ENCODE results near the gene CTBS.

The CTBS gene

DNA sequence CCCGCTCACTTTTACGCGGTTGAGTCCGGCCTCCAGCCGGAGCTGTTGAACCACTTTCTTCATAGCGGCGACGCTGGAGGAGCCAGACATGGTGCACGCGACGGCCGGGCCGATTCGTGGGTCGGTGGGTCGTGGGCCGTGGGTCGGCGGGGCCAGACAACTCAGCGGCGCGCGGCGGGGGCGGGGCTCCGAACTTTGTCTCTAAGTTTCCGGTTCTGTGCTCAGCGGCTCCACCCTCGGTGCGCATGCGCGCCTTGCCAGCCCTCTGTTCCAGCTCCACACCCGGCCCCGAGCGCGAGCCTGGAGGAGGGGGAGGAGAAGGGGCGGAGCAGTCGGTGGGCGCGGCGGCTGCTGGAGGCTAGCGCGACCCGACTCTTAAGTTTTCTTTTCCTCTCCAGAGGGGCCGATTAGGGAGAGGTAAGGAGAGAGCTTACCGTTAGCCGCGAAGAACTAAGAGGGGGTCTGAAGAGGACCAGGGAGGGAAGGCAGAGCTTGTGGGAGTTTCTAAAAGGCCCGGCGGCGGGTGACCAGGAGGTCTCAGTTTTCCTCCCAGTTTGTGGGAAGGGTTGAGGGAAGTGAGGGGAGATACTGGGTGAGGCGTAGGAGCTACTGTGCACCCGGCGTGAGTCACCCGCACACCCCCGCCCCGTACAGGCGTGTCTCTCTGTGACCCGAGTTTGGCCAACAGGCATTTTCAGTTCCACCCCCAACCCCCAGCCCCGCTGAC is 68.1 kb downstream of the CTBS start, which contains the start of the genes GNG5 and SPATA1:
TSS of gene GNG5 (minus strand) at position 580 of the 727 bp plus-strand sequence. CDS start at position 90, 490 bp downstream.
TSS of gene SPATA1 (plus strand) at position 385 of the 727 bp plus-strand sequence. CDS start 9,974 bp downstream, outside the sequence.
- DNase-seq (ENCODE audit: low spot score): peak; percentile 95

DNA sequence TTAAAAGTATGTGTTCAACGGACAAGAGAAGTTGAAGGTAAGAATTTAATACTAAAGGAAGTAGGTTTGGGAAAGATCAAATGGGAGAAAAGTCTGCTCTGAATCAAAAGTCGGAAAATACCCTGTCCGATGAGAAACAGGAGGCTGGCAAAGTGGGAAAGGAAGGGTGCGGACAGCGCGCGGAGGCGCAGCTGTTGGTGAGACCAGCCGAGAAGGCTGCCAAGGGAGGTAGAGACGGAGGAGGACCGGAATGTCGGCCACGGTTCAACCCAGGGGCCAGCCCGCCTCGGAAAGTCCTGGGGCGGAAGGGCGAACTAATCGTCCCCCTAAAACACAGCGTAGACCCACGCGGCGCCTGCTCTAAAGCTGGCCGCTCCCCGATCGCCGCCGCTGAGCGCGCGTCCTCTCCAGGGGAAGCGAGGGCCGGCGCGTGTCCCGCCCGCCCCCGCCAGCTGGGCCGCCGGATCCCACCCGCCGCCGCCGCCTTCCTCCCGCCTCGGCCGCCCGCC is 68.7 kb downstream of the CTBS start:
- no peak for DNase-seq (ENCODE audit: low spot score)

DNA sequence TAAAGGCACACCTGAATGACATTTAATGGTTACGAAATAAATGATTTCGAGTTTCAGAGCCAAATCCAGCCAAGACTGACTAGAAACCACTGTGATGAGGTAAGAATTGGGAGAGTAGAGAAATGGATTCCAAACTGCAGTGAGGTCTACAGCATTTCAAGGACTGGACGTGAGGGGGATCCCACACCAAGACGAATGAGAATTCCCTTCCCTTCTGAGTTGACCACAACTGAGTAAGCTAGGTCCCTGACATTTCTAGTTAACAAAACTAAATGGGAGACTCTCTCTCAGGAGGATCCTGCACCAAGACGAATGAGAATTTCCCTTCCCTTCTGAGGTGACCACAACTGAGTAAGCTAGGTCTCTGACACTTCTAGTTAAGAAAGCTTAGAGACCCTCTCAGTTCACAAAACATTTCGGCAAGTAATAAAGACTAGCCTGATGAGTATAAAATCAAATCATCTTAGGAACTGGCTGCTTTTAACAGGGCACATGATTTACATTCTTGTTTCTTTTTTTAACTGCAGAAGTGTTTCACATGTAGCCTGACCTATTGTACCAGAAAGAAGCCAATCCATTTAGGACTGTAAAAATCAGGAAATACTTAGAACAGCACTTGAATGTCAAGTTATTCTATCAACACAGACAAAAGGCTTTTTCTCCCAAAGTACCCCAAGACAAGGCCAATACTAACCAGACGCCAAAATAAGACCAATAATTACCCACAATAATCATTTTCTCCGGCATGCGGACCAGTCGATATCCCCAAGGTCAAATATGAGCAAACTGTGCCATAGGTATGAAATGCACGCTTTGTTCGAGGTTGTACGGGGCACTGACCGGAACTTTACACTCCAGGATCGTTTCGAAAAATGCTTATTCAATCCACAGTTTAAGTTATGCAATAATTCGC is 69.4 kb downstream of the CTBS start:
- DNase-seq (ENCODE audit: low spot score): peak; percentile 5

DNA sequence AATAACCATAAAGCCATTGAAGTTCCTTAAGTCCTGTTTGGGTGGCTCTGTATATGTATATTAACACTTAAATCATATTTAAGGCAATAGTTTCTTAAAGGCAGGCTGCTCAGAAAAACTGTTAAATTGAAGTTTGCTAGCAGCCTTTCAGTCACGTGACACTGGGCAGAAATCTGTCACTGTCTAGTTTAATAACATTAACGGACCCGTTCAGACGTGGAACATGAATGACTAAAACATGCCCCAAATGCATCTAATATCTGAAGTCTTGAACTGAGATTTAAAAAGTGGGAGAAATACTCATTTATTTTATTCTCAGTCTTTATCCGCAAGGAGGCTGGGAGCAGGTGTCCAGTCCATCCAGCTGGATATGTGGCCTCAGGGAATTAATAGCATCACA is 71.3 kb downstream of the CTBS start:
- DNase-seq (ENCODE audit: low spot score): no peak
